HG02970 (cell line): ENCODE measurements around the gene PDSS1.
"Not testable (repeated sequence)": the region's sequence is repeated elsewhere in the genome, so short reads cannot be mapped to it uniquely, and the experiment has no call there.

Source experiments
- ATAC-seq: cut with Tn5 transposase; IDR thresholded peaks from one replicate; pipeline ENCODE4 v1.9.1; 2021; ENCODE audit warnings: mild to moderate bottlenecking, moderate library complexity, moderate number of reproducible peaks; ENCODE audit not compliant: unreplicated experiment, low FRiP score

Gene PDSS1, protein sequence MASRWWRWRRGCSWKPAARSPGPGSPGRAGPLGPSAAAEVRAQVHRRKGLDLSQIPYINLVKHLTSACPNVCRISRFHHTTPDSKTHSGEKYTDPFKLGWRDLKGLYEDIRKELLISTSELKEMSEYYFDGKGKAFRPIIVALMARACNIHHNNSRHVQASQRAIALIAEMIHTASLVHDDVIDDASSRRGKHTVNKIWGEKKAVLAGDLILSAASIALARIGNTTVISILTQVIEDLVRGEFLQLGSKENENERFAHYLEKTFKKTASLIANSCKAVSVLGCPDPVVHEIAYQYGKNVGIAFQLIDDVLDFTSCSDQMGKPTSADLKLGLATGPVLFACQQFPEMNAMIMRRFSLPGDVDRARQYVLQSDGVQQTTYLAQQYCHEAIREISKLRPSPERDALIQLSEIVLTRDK

GRCh38 chr10:26697163-26697921 lies at the start of gene PDSS1:
Gene PDSS1, plus strand, starts transcription at chr10:26697701. Its CDS starts 11 bp downstream, at chr10:26697712.
- ATAC-seq, result peak; percentile 79

- not testable (repeated sequence) for ATAC-seq
These were observed 49.3 kb upstream of the PDSS1 start for GRCh38 chr10:26648245-26648636.

- ATAC-seq, result no peak
These were observed 47.1 kb upstream of the PDSS1 start for GRCh38 chr10:26650406-26650805.

- ATAC-seq, result not testable (repeated sequence)
These were observed 46.0 kb upstream of the PDSS1 start for GRCh38 chr10:26651476-26651875.

GRCh38 chr10:26653004-26653403 lies 44.5 kb upstream of the PDSS1 start:
- ATAC-seq, result no peak

DNA sequence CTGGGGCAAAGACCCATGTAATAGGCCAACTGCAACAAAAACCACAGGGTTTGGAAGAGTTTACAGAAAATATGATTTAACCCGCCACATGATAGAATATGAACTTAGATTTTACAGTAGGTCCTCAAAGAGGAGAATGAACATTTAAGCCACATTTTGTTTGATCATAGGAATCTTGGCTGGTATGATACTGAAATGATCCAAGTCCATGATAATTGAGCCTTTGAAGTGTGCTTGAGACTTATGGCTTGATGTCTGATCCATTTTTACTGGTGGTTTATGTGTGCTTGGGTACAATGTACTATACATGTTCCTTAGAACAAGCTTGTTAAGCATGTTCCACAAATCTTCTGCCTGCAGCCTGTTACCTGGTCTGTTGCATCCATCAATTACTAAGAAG lies 41.8 kb upstream of the PDSS1 start:
- ATAC-seq, result no peak

DNA sequence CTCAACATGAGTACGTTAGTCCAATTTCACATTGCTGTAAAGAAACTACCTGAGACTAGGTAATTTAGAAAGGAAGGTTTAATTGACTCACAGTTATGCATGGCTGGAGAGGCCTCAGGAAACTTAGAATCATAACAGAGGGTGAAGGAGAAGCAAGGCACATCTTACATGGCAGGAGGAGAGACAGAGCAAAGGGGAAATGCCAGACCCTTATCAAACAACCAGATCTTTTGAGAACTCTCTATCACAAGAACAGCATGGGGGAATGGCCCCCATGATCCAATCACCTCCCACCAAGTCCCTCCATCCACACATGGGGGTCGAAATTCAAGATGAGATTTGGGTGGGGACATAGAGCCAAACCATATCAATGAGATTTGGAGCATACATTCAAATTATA lies 34.6 kb upstream of the PDSS1 start:
- ATAC-seq, result no peak

- ATAC-seq, result no peak
These were observed 32.1 kb upstream of the PDSS1 start for GRCh38 chr10:26665080-26666048.

DNA sequence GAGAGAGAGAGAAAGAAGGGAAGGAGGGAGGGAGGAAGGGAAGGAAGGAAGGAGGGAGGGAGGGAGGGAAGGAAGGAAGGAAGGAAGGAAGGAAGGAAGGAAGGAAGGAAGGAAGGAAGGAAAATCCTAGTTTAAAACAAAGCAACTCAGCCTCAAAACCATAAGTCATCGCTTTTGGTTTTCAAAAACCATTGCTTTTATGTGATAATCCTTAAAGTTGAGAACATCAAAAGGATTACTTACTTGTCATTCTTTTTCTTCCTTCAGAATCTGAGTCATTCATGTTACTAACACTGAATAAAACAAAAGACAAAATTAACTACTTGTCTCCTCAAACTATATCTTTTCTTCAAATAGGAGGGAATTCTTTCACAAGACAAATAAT lies 21.6 kb upstream of the PDSS1 start:
- no peak for ATAC-seq

DNA sequence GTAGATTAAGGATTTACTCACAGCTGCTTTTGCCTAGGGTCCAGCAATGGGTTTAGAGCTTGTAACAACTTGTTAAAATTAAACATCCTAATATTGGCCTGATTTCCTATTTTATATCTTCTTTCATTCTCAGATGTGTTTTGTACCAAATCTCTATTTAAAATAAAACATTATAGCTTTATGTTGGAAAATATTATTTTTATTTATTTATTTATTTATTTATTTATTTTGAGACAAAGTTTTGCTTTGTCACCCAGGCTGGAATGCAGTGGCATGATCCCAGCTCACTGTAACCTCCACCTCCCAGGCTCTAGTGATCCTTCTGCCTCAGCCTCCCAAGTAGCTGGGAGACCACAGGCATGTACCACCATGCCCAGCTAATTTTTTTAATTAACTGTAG lies 17.9 kb upstream of the PDSS1 start:
- no peak for ATAC-seq

GRCh38 chr10:26681076-26681475 lies 16.4 kb upstream of the PDSS1 start:
- ATAC-seq, result no peak

GRCh38 chr10:26681971-26682370 lies 15.5 kb upstream of the PDSS1 start:
- not testable (repeated sequence) for ATAC-seq

DNA sequence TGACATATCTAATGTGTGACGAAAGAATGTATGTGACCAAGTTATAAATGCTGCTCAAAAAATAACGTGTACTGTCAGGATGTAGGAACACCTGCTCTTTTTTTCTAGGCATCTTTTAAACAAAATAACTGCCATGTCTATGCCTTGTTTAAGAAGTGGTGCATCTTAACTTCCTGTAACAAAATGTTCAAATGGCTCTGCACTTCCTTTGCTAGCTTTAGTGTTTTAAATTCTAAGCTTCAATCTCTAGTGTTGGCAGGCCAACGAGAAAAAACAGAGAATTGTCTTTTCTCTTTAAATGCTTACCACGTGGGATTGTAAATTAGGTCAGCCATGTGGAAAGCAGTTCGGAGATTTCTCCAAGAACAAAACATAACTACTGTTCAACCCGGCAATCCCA lies 14.6 kb upstream of the PDSS1 start:
- no peak for ATAC-seq

GRCh38 chr10:26684667-26685264 lies 12.7 kb upstream of the PDSS1 start:
- peak; percentile 72 for ATAC-seq

DNA sequence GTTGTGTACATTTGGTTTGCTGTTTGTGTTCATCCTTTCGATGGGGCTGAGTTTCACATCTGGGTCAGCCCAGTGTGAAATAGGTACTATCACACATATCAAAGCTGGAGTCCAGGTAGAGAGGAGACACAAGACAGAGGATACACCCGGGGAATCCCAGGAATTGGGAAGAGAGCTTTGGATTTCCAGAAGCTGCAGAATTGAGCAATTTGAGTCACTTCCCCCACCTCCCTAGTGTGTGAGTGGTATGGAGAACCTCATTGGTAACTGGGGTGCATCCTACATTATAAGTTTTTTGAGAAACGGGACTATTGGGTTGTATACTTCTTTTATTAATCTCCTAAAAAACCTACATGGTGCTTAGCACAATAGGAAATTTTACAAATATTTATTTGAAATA lies 12.1 kb upstream of the PDSS1 start:
- no peak for ATAC-seq

GRCh38 chr10:26689399-26689798 lies 8.1 kb upstream of the PDSS1 start:
- ATAC-seq, result no peak

DNA sequence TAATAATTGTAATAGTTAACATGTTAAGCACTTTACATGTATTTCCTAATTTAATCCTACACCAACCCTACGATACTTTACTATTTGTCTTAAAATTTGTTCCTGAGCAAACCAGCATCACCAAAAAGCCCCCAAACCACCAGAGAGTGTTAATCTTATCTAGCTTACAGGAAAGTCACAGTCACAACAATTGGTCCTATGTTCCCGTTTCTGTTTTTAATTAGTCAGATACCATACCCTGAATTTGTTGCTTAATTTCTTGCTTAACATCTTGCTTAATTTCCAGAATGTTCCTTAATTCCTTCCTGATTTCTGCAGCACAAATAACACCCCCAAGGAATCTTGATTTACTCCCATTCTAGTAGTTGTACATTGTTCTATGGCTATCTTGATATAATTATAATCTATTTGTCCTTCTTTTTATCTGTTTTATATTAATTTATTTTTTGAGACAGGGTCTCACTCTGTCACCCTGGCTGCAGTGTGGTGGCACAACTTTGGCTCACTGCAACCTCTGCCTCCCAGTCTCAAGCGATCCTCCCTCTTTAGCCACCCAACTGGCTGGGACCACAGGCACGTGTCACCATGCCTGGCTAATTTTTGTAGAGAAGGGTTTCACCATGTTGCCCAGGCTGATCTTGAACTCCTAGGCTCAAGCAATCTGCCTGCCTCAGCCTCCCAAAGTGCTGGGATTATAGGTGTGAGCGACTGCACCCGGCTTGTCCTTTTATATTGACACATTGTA lies 6.6 kb upstream of the PDSS1 start:
- ATAC-seq, result no peak

DNA sequence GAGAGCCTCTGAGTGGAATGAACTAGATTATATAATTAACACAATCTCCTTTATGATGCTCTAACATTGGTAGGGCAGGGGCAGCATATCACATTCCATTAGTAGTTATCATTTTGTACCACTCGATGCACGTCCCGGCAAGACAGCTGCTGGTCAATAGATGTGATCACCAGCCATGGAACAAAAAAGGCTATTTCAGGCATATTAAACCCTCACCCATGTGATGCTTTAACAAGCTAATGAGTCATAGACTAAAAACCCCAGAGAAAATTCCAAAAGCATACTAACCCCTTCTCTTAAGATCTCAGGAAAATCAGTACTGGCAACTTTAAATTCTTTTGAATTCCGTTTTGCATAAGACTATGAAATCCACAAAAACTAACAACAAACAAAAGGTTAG lies 3.0 kb upstream of the PDSS1 start:
- not testable (repeated sequence) for ATAC-seq

GRCh38 chr10:26696786-26697162 lies 727 bp upstream of the PDSS1 start:
- ATAC-seq, result no peak
